Camera-type eye (tissue), 1 donor: ENCODE measurements around the gene HIGD2A. TPM values are rescaled to one million over a fixed set of nuclear protein-coding genes. Genes with fewer than 3 reads are reported as not detected.

Source experiments
- total RNA-seq: library from RNA; depleted of rRNA; stranded (reverse); fragments of >200 nt; gene quantifications from one replicate; pipeline ENCODE4 v1.2.3, GENCODE V29; 2014

HIGD2A gene
- total RNA-seq: 45.9 TPM

GRCh38 chr5:176388444-176389134 is at the start of gene HIGD2A, which contains the start of gene NOP16:
TSS of gene HIGD2A (plus strand) at chr5:176388751. CDS start at chr5:176388820, 69 bp downstream.
TSS of gene NOP16 (minus strand) at chr5:176388598. CDS start at chr5:176388539, 59 bp downstream.

GRCh38 chr5:176361437-176362232 is 26.9 kb upstream of the HIGD2A start, which contains the start of gene KIAA1191:
TSS of gene KIAA1191 (minus strand) at chr5:176361764. CDS start at chr5:176359508, 2,256 bp downstream.

GRCh38 chr5:176365351-176366231 is 23.0 kb upstream of the HIGD2A start, which contains the start of gene ARL10:
TSS of gene ARL10 (plus strand) at chr5:176365487. CDS start at chr5:176365564, 77 bp downstream.

GRCh38 chr5:176415952-176416924 is 27.7 kb downstream of the HIGD2A start, which contains the start of gene CLTB:
TSS of gene CLTB (minus strand) at chr5:176416539. CDS start at chr5:176416363, 176 bp downstream.

Other genes starting within 250 kb of the HIGD2A start
- 14.1 TPM for gene SIMC1, start 150.3 kb upstream of the HIGD2A start, total RNA-seq
- gene KIAA1191, start 27.0 kb upstream of the HIGD2A start, total RNA-seq: 74.3 TPM
- 25.1 TPM for gene ARL10, start 23.3 kb upstream of the HIGD2A start, total RNA-seq
- gene NOP16, start 153 bp upstream of the HIGD2A start, total RNA-seq: 4.5 TPM
- gene CLTB, start 27.8 kb downstream of the HIGD2A start, total RNA-seq: 68.9 TPM
- gene FAF2, start 59.6 kb downstream of the HIGD2A start, total RNA-seq: 45.9 TPM
- 24.9 TPM for gene RNF44, start 148.7 kb downstream of the HIGD2A start, total RNA-seq
- gene CDHR2, start 160.6 kb downstream of the HIGD2A start, total RNA-seq: 0.11 TPM
- gene GPRIN1, start 221.4 kb downstream of the HIGD2A start, total RNA-seq: 24.8 TPM
- 10.1 TPM for gene SNCB, start 241.8 kb downstream of the HIGD2A start, total RNA-seq
- gene EIF4E1B, start 241.9 kb downstream of the HIGD2A start, total RNA-seq: 0.55 TPM